OCI-LY7 (cell line): ENCODE results near the gene SCGB3A1. TPM values are rescaled to one million over a fixed set of nuclear protein-coding genes. Genes with fewer than 3 reads are reported as not detected.

ENCODE experiments used
- BruUV-seq: library from RNA; stranded (reverse); fragments of 400-500 nt; replicated peaks from 2 replicates; lab custom pipeline; 2021; lab: Mats Ljungman, UMichigan
- CTCF ChIA-PET: fragments of 300-600 bp; sonication (Branson Sonifier 250); formaldehyde crosslinking; loops from one replicate; lab custom pipeline; 2022; ENCODE audit warnings: antibody characterized with exemption; ENCODE audit not compliant: unreplicated experiment; lab: Charles Lee
- POLR2A ChIA-PET: fragments of 300-600 bp; sonication (Branson Sonifier 250); formaldehyde crosslinking; loops from one replicate; lab custom pipeline; 2022; ENCODE audit warnings: antibody characterized with exemption; lab: Charles Lee
- DNase-seq: peaks from one replicate; pipeline ENCODE4 v3.0.0-alpha.2; 2015; ENCODE audit warnings: low spot score
- H2AFZ ChIP-seq: fragments of 200-600 bp; sonication (generic), shearing (Covaris generic); 2 replicates; pipeline ENCODE4 v1.6.1; 2014; ENCODE audit warnings: mild to moderate bottlenecking, antibody characterized with exemption, low read length, moderate library complexity
- H3K27ac ChIP-seq: fragments of 200-600 bp; sonication (generic); 2 replicates; pipeline ENCODE4 v1.5.1; 2014; ENCODE audit warnings: mixed run types, low read depth, mild to moderate bottlenecking, moderate library complexity, low read length, inconsistent platforms; ENCODE audit not compliant: poor library complexity, severe bottlenecking
- H3K36me3 ChIP-seq: fragments of 200-600 bp; sonication (generic); 2 replicates; pipeline ENCODE4 v1.6.1; 2014; ENCODE audit warnings: mild to moderate bottlenecking, antibody characterized with exemption, low read length, moderate library complexity, mixed read lengths; ENCODE audit not compliant: insufficient read depth
- H3K4me1 ChIP-seq: fragments of 200-600 bp; sonication (generic); 2 replicates; pipeline ENCODE4 v1.5.1; 2014; ENCODE audit warnings: mild to moderate bottlenecking, low read length; ENCODE audit not compliant: insufficient read depth, poor library complexity, severe bottlenecking
- H3K4me2 ChIP-seq: fragments of 200-600 bp; sonication (generic); 2 replicates; pipeline ENCODE4 v1.6.1; 2014; ENCODE audit warnings: mild to moderate bottlenecking, low read length
- H3K4me3 ChIP-seq: fragments of 200-600 bp; sonication (generic); 2 replicates; pipeline ENCODE4 v1.5.1; 2014; ENCODE audit warnings: mild to moderate bottlenecking, low read depth, low read length; ENCODE audit not compliant: poor library complexity, severe bottlenecking
- H3K79me2 ChIP-seq: fragments of 200-600 bp; sonication (generic); 2 replicates; pipeline ENCODE4 v1.6.1; 2016; ENCODE audit warnings: low read depth, mild to moderate bottlenecking, low read length, moderate library complexity, mixed read lengths; ENCODE audit not compliant: insufficient read depth
- H3K9me2 ChIP-seq: fragments of 200-600 bp; sonication (generic); 2 replicates; pipeline ENCODE4 v1.6.1; 2016; ENCODE audit warnings: mild to moderate bottlenecking, low read length, mixed read lengths; ENCODE audit not compliant: insufficient read depth
- H3K9me3 ChIP-seq: fragments of 200-600 bp; sonication (generic); 2 replicates; pipeline ENCODE4 v1.6.1; 2014; ENCODE audit warnings: mild to moderate bottlenecking, mixed run types, low read length, mixed read lengths
- H4K20me1 ChIP-seq: fragments of 200-600 bp; sonication (generic); 2 replicates; pipeline ENCODE4 v1.6.1; 2014; ENCODE audit warnings: mild to moderate bottlenecking, antibody characterized with exemption, low read length, moderate library complexity, mixed read lengths; ENCODE audit not compliant: insufficient read depth
- EZH2phosphoT487 ChIP-seq: fragments of 200-600 bp; sonication (generic); IDR thresholded peaks from 2 replicates; pipeline ENCODE4 v1.6.1; 2018; ENCODE audit warnings: low read depth, borderline replicate concordance, mild to moderate bottlenecking, mixed run types, antibody characterized with exemption, low read length, moderate library complexity, mixed read lengths
- intact Hi-C: fragments of 100-400 bp; cut with micrococcal nuclease; formaldehyde crosslinking; loops from one replicate; pipeline ENCODE4 v1.10.0; 2022; ENCODE audit not compliant: unreplicated experiment
- total RNA-seq, 2 experiments: library from RNA; depleted of rRNA in 1 of 2; stranded (reverse); fragments of >200 nt in 1 of 2; shearing (Covaris generic) in 1 of 2; gene quantifications; 2 replicates each; pipeline ENCODE4 v1.2.3, GENCODE V29; 2014 to 2022
- TF ChIP-seq, protein P1 (sequence below): fragments of 200-600 bp; sonication (generic); conservative IDR thresholded peaks from 2 replicates; pipeline ENCODE4 v1.5.1; 2014; ENCODE audit warnings: mild to moderate bottlenecking, antibody characterized with exemption, low read length, moderate library complexity, mixed read lengths

Gene SCGB3A1
- total RNA-seq, 2 experiments from 2014 or later = not detected

DNA sequence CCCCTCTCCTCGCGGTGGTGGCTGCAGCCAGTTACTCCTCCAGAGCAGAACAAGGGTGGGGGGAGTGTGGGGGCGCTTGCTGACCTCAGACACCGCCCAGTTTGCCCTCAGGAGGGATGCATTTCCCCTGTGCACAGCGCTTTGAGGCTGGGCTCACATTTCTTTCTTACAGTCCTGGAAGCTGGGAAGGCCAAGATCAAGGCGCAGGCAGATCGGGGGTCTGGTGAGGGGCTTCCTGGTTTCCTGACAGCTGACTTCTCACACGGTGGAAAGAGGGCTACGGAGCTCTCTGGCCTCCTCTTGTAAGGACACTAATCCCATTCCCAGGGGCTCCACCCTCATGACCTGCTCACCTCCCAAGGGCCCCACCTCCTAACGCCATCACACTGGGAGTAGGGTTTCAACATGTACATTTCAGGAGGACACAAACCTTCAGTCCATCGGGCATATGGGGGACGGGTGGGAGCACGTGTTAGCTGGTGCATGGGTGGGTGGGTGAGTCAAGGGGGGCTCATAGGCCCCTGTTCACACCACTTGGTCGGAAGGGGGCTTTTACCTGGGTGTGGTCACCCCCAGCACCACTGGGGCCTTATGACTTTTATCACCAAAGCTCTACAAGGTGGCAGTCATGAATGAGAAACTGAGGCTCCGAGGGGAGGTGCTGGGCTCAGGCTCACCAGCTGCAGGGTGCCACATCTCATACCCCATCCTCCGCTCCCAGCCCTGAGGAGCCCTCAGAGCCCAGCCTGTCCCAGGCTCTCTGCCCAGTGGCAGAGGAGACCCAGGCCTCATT, 7.7 kb upstream of the SCGB3A1 start:
- Histone ChIP-seq H4K20me1 (no peaks in the 10 kb centered on the region), H3K36me3 (no peaks in the 10 kb centered on the region), H3K9me2 (no peaks in the 10 kb centered on the region), H2AFZ (no peak overlapping the region), H3K4me3 (no peak overlapping the region), H3K4me1 (no peaks in the 10 kb centered on the region), H3K79me2 (no peaks in the 10 kb centered on the region), H3K4me2 (no peak overlapping the region), H3K27ac (no peak overlapping the region), H3K9me3 (no peaks in the 10 kb centered on the region)
- DNase-seq = no peak
- no peak for TF ChIP-seq EZH2phosphoT487
- TF ChIP-seq, protein P1, sequence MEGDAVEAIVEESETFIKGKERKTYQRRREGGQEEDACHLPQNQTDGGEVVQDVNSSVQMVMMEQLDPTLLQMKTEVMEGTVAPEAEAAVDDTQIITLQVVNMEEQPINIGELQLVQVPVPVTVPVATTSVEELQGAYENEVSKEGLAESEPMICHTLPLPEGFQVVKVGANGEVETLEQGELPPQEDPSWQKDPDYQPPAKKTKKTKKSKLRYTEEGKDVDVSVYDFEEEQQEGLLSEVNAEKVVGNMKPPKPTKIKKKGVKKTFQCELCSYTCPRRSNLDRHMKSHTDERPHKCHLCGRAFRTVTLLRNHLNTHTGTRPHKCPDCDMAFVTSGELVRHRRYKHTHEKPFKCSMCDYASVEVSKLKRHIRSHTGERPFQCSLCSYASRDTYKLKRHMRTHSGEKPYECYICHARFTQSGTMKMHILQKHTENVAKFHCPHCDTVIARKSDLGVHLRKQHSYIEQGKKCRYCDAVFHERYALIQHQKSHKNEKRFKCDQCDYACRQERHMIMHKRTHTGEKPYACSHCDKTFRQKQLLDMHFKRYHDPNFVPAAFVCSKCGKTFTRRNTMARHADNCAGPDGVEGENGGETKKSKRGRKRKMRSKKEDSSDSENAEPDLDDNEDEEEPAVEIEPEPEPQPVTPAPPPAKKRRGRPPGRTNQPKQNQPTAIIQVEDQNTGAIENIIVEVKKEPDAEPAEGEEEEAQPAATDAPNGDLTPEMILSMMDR = no peak
- no TSS peak for BruUV-seq
- intact Hi-C loops = no loop called here
- POLR2A ChIA-PET = interaction anchor here (0.6 kb wide), 2 partner anchors 88 to 107 kb away, joined by 3 to 4 read pairs; no protein-coding TSS in a partner anchor
- CTCF ChIA-PET = no interaction called here

DNA sequence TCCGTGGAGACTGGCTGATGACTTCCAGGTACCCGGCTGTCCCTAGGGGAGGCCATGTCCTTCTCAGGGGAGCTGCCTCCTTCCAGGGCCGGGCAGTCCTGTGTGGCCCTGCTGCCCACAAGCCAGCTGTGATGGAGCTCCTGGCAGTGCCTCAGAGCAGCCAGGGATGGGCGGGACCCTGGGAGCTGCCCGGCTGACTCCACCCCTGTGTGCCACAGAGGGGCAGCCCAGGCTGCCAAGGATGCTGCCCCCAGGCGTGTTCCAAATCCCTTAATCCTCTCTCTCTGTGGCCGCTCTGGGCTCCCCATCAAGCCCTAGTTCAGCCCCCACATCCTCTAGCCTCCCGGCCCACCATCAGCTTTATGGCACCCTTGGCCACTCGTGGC, 7.0 kb upstream of the SCGB3A1 start:
- BruUV-seq = no TSS peak
- H2AFZ ChIP-seq = no peak overlapping the region
- ChIA-PET POLR2A (no interaction called here), CTCF (no interaction called here)
- no peak overlapping the region for H3K27ac ChIP-seq
- H3K9me3 ChIP-seq = no peaks in the 10 kb centered on the region
- H3K4me1 ChIP-seq = no peaks in the 10 kb centered on the region
- no peak overlapping the region for H3K4me2 ChIP-seq
- DNase-seq = no peak
- H3K4me3 ChIP-seq = no peak overlapping the region
- no peaks in the 10 kb centered on the region for H3K79me2 ChIP-seq
- no peaks in the 10 kb centered on the region for H3K36me3 ChIP-seq
- H3K9me2 ChIP-seq = no peaks in the 10 kb centered on the region
- TF ChIP-seq EZH2phosphoT487 = no peak
- intact Hi-C loops = no loop called here
- no peaks in the 10 kb centered on the region for H4K20me1 ChIP-seq

DNA sequence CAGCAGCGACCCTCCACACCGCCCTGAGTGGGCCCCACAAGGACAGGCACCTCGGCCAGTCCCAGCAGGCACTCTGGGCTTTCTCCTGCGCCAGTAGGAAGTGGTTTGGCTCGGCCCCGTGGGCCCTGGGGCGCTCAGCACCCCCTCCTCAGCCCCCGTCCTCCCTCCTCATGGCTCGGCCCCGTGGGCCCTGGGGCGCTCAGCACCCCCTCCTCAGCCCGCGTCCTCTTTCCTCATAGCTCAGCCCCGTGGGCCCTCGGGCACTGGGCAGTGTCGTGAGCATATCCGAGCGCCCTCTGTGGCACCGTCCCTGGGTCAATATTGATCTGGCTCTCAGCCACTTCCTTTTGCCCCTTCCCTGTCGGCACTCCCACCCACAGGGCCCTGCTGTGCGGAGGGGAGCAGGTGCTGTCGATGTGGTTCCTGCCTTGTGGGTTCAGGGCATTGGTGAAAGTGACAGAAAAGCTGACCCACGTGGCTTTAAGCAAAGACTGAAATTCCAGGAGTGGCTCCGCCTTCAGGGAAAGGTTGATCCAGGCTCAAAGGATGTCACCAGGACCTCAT, 5.5 kb upstream of the SCGB3A1 start:
- ChIA-PET CTCF (no interaction called here), POLR2A (interaction anchor here (0.6 kb wide), 1 partner anchor 28 kb away, joined by 5 read pairs; no protein-coding TSS in a partner anchor)

More for the DNA sequence above, 5.5 kb upstream of the SCGB3A1 start:
- no peaks in the 10 kb centered on the region for H3K9me2 ChIP-seq
- no peak overlapping the region for H3K4me3 ChIP-seq
- no peaks in the 10 kb centered on the region for H3K79me2 ChIP-seq
- no peak overlapping the region for H2AFZ ChIP-seq
- intact Hi-C loops = no loop called here
- no peaks in the 10 kb centered on the region for H4K20me1 ChIP-seq
- no peaks in the 10 kb centered on the region for H3K9me3 ChIP-seq
- H3K4me2 ChIP-seq = no peak overlapping the region
- no peak for DNase-seq
- H3K27ac ChIP-seq = no peak overlapping the region
- TF ChIP-seq, protein P1 = no peak
- TF ChIP-seq EZH2phosphoT487 = no peak
- no TSS peak for BruUV-seq
- no peaks in the 10 kb centered on the region for H3K36me3 ChIP-seq
- H3K4me1 ChIP-seq = no peaks in the 10 kb centered on the region
